GM23248 (cell line): ENCODE results near the gene MYBPH. TPM values are rescaled to one million over a fixed set of nuclear protein-coding genes. Genes with fewer than 3 reads are reported as not detected.

Source experiments
- DNase-seq: peaks from one replicate; pipeline ENCODE4 v3.0.0-alpha.2; 2015
- H2AFZ ChIP-seq: fragments of 200-600 bp; sonication (generic); 2 replicates; pipeline ENCODE4 v1.6.1; 2016; ENCODE audit warnings: antibody characterized with exemption
- H3F3A ChIP-seq: fragments of 200-600 bp; sonication (generic); 2 replicates; pipeline ENCODE4 v1.6.1; 2016; ENCODE audit warnings: mild to moderate bottlenecking, antibody characterized with exemption, mixed run types; ENCODE audit not compliant: insufficient read depth
- H3K27ac ChIP-seq: fragments of 200-600 bp; sonication (generic); 2 replicates; pipeline ENCODE4 v1.5.1; 2016; ENCODE audit warnings: mild to moderate bottlenecking
- H3K27me3 ChIP-seq: fragments of 200-600 bp; sonication (generic); replicated peaks from 2 replicates; pipeline ENCODE4 v1.6.1; 2016; ENCODE audit warnings: mild to moderate bottlenecking; ENCODE audit not compliant: insufficient read depth
- H3K36me3 ChIP-seq: fragments of 200-600 bp; sonication (generic); 2 replicates; pipeline ENCODE4 v1.6.1; 2016; ENCODE audit warnings: low read depth, mild to moderate bottlenecking
- H3K4me1 ChIP-seq: fragments of 200-600 bp; sonication (generic); 2 replicates; pipeline ENCODE4 v1.6.1; 2016; ENCODE audit warnings: mild to moderate bottlenecking; ENCODE audit not compliant: insufficient read depth
- H3K4me2 ChIP-seq: fragments of 200-600 bp; sonication (generic); one replicate; pipeline ENCODE4 v1.6.1; 2016; ENCODE audit warnings: mild to moderate bottlenecking; ENCODE audit not compliant: unreplicated experiment
- H3K4me3 ChIP-seq: fragments of 200-600 bp; sonication (generic); 2 replicates; pipeline ENCODE4 v1.5.1; 2016; ENCODE audit warnings: mild to moderate bottlenecking
- H3K79me2 ChIP-seq: fragments of 200-600 bp; sonication (generic); 2 replicates; pipeline ENCODE4 v1.6.1; 2016; ENCODE audit warnings: mild to moderate bottlenecking; ENCODE audit not compliant: insufficient read depth
- H3K9ac ChIP-seq: fragments of 200-600 bp; sonication (generic); 2 replicates; pipeline ENCODE4 v1.6.1; 2016; ENCODE audit warnings: mild to moderate bottlenecking
- H3K9me2 ChIP-seq: fragments of 200-600 bp; sonication (generic); 2 replicates; pipeline ENCODE4 v1.6.1; 2016; ENCODE audit warnings: mixed run types, mild to moderate bottlenecking, moderate library complexity; ENCODE audit not compliant: insufficient read depth
- H3K9me3 ChIP-seq: fragments of 200-600 bp; sonication (generic); one replicate; pipeline ENCODE4 v1.6.1; 2017; ENCODE audit warnings: low read depth
- H4K20me1 ChIP-seq: fragments of 200-600 bp; sonication (generic); 2 replicates; pipeline ENCODE4 v1.6.0; 2016; ENCODE audit not compliant: insufficient read depth
- EZH2 ChIP-seq: fragments of 200-600 bp; sonication (generic); IDR thresholded peaks from 2 replicates; pipeline ENCODE4 v1.6.1; 2018; ENCODE audit warnings: antibody characterized with exemption, mild to moderate bottlenecking; ENCODE audit not compliant: insufficient read depth, poor library complexity, severe bottlenecking
- EZH2phosphoT487 ChIP-seq: fragments of 200-600 bp; sonication (generic); IDR thresholded peaks from 2 replicates; pipeline ENCODE4 v1.6.1; 2018; ENCODE audit warnings: antibody characterized with exemption, moderate library complexity, mild to moderate bottlenecking, low read depth; ENCODE audit not compliant: insufficient read depth
- WGBS, 2 experiments: methylation state at CpG; one replicate each; pipeline ENCODE4 v1.1.6; 2015 to 2017; ENCODE audit warnings: low lambda C conversion rate in 2 of 2, low coverage in 1 of 2; ENCODE audit errors: missing lambda C conversion rate in 2 of 2; 5-methylcytosine and 5-hydroxymethylcytosine counted together
- in situ Hi-C: fragments of 300-500 bp; cut with MboI; formaldehyde crosslinking; loops from 2 replicates; pipeline ENCODE4 v1.15.0; 2020
- polyA plus RNA-seq: library from polyadenylated mRNA; unstranded; fragments of >200 nt; fragmentation: Nextera tagmentation; extraction: Ambion mirVana; gene quantifications from 2 replicates; pipeline ENCODE4 v1.2.1, GENCODE V29; 2016
- total RNA-seq: library from RNA; depleted of rRNA; stranded (reverse); fragments of >200 nt; shearing (Covaris generic); gene quantifications from 2 replicates; pipeline ENCODE4 v1.2.3, GENCODE V29; 2014

Gene MYBPH
- total and polyA plus RNA-seq, 2 experiments from 2014 or later = 0.11 to 0.34 TPM

GRCh38 chr1:203210350-203210749, 34.7 kb upstream of the MYBPH start:
- TF ChIP-seq EZH2 (no peak), EZH2phosphoT487 (no peak)
- H3F3A ChIP-seq = no peaks in the 10 kb centered on the region
- DNase-seq = no peak
- no peaks in the 10 kb centered on the region for H3K9me2 ChIP-seq
- no peaks in the 10 kb centered on the region for H3K9me3 ChIP-seq
- no peaks in the 10 kb centered on the region for H3K27me3 ChIP-seq
- no peak overlapping the region for H3K27ac ChIP-seq
- H3K36me3 ChIP-seq = no peaks in the 10 kb centered on the region
- in situ Hi-C loops = loop anchor here (10.0 kb wide), 1 partner anchor 96 kb away; no protein-coding TSS in a partner anchor
- H3K4me1 ChIP-seq = no peaks in the 10 kb centered on the region
- H3K4me2 ChIP-seq = no peak overlapping the region
- H3K9ac ChIP-seq = no peak overlapping the region
- H3K79me2 ChIP-seq = no peaks in the 10 kb centered on the region
- no peaks in the 10 kb centered on the region for H4K20me1 ChIP-seq
- no peak overlapping the region for H2AFZ ChIP-seq
- no peak overlapping the region for H3K4me3 ChIP-seq

GRCh38 chr1:203208181-203208580, 32.6 kb upstream of the MYBPH start:
- Histone ChIP-seq H3K27me3 (no peaks in the 10 kb centered on the region), H3K9ac (no peak overlapping the region)

GRCh38 chr1:203207751-203208150, 32.1 kb upstream of the MYBPH start:
- no peak for DNase-seq
- H3K4me1 ChIP-seq = peaks cover 4% of the 10 kb centered on the region
- peaks cover 6% of the 10 kb centered on the region for H3F3A ChIP-seq
- no peaks in the 10 kb centered on the region for H3K27me3 ChIP-seq
- no peaks in the 10 kb centered on the region for H3K9me3 ChIP-seq
- no peaks in the 10 kb centered on the region for H3K79me2 ChIP-seq
- H4K20me1 ChIP-seq = no peaks in the 10 kb centered on the region
- H2AFZ ChIP-seq = no peak overlapping the region
- no peak overlapping the region for H3K27ac ChIP-seq
- no peak overlapping the region for H3K4me3 ChIP-seq
- WGBS, 2 experiments = 44 to 52% methylated on average over 2 of the region's 2 CpGs
- H3K36me3 ChIP-seq = no peaks in the 10 kb centered on the region
- H3K9ac ChIP-seq = no peak overlapping the region
- TF ChIP-seq EZH2 (no peak), EZH2phosphoT487 (no peak)
- in situ Hi-C loops = no loop called here
- H3K9me2 ChIP-seq = no peaks in the 10 kb centered on the region
- no peak overlapping the region for H3K4me2 ChIP-seq

More at GRCh38 chr1:203208181-203208580, 32.6 kb upstream of the MYBPH start:
- peaks cover 1% of the 10 kb centered on the region; the same call in 1 of the 2 replicates for H3F3A ChIP-seq
- no peak for TF ChIP-seq EZH2
- TF ChIP-seq EZH2phosphoT487 = no peak
- no peaks in the 10 kb centered on the region for H4K20me1 ChIP-seq
- H2AFZ ChIP-seq = no peak overlapping the region
- 87 to 88% methylated on average over 1 of the region's 1 CpG for WGBS, 2 experiments
- H3K4me3 ChIP-seq = no peak overlapping the region
- no peaks in the 10 kb centered on the region for H3K4me1 ChIP-seq
- in situ Hi-C loops = no loop called here
- no peaks in the 10 kb centered on the region for H3K36me3 ChIP-seq
- DNase-seq = no peak
- no peaks in the 10 kb centered on the region for H3K9me2 ChIP-seq
- no peak overlapping the region for H3K4me2 ChIP-seq
- no peak overlapping the region for H3K27ac ChIP-seq
- no peaks in the 10 kb centered on the region for H3K79me2 ChIP-seq
- no peaks in the 10 kb centered on the region for H3K9me3 ChIP-seq

GRCh38 chr1:203206129-203206687, 30.6 kb upstream of the MYBPH start:
- 78 to 80% methylated on average over 5 of the region's 5 CpGs for WGBS, 2 experiments
- H3K27ac ChIP-seq = no peak overlapping the region
- TF ChIP-seq EZH2 = no peak
- no peak for TF ChIP-seq EZH2phosphoT487
- no peaks in the 10 kb centered on the region for H3K27me3 ChIP-seq
- no peaks in the 10 kb centered on the region for H3K79me2 ChIP-seq
- in situ Hi-C loops = no loop called here
- peaks cover 14% of the 10 kb centered on the region for H3K4me1 ChIP-seq
- H3K9ac ChIP-seq = no peak overlapping the region
- H4K20me1 ChIP-seq = no peaks in the 10 kb centered on the region
- H3K9me3 ChIP-seq = no peaks in the 10 kb centered on the region
- no peak overlapping the region for H2AFZ ChIP-seq
- H3K4me3 ChIP-seq = no peak overlapping the region
- H3K4me2 ChIP-seq = no peak overlapping the region
- no peaks in the 10 kb centered on the region for H3K9me2 ChIP-seq
- H3K36me3 ChIP-seq = no peaks in the 10 kb centered on the region
- H3F3A ChIP-seq = peaks cover 9% of the 10 kb centered on the region
- no peak for DNase-seq

- in situ Hi-C loops = no loop called here
- H4K20me1 ChIP-seq = no peaks in the 10 kb centered on the region
- no peaks in the 10 kb centered on the region for H3K9me2 ChIP-seq
- peaks cover 23% of the 10 kb centered on the region for H3F3A ChIP-seq
- H3K79me2 ChIP-seq = no peaks in the 10 kb centered on the region
- no peak overlapping the region for H2AFZ ChIP-seq
- WGBS, 2 experiments = 60 to 64% methylated on average over 2 of the region's 2 CpGs
- H3K27me3 ChIP-seq = no peaks in the 10 kb centered on the region
- H3K4me1 ChIP-seq = peaks cover 28% of the 10 kb centered on the region
- no peaks in the 10 kb centered on the region for H3K9me3 ChIP-seq
- no peak overlapping the region for H3K4me3 ChIP-seq
- no peak overlapping the region for H3K9ac ChIP-seq
- no peak for TF ChIP-seq EZH2phosphoT487
- no peak for TF ChIP-seq EZH2
- no peak overlapping the region for H3K4me2 ChIP-seq
- DNase-seq = no peak
- H3K36me3 ChIP-seq = no peaks in the 10 kb centered on the region
- no peak overlapping the region for H3K27ac ChIP-seq
Observed at GRCh38 chr1:203204756-203205155, 29.1 kb upstream of the MYBPH start.
